HepG2 (cell line): Measurements from ENCODE around the gene DYNC2I2. TPM values are rescaled to one million over a fixed set of nuclear protein-coding genes. Genes with fewer than 3 reads are reported as not detected.

Source experiments
- ASH2L ChIP-seq: fragments of 300-600, 200-600 bp; sonication (generic); IDR thresholded peaks from 2 replicates; pipeline ENCODE4 v1.7.0; 2017; ENCODE audit warnings: low read depth, mild to moderate bottlenecking, moderate library complexity, mixed read lengths, low read length; ENCODE audit not compliant: insufficient read length
- BRD4 ChIP-seq: sonication (generic); formaldehyde crosslinking; IDR thresholded peaks from 2 replicates; pipeline ENCODE4 v1.4.0; 2020; ENCODE audit warnings: missing genetic modification reagents
- CAMTA2 ChIP-seq: sonication (generic); formaldehyde crosslinking; IDR thresholded peaks from 2 replicates; pipeline ENCODE4 v1.4.0; 2020; ENCODE audit warnings: mild to moderate bottlenecking, missing genetic modification reagents, borderline replicate concordance
- DMAP1 ChIP-seq: IDR thresholded peaks from 2 replicates; pipeline ENCODE4 v1.6.1; 2016
- ELF1 ChIP-seq: sonication (generic); formaldehyde crosslinking; IDR thresholded peaks from 2 replicates; pipeline ENCODE4 v1.4.0; 2020; ENCODE audit warnings: missing genetic modification reagents
- GABPA ChIP-seq, 2 experiments: IDR thresholded peaks; 2 replicates each; pipeline ENCODE4 v1.6.1; 2011 to 2016; ENCODE audit warnings: low read depth in 2 of 2, low read length in 1 of 2, missing biosample characterization in 1 of 2, missing genetic modification characterization in 1 of 2
- HES4 ChIP-seq: sonication (generic); formaldehyde crosslinking; IDR thresholded peaks from 2 replicates; pipeline ENCODE4 v1.9.0; 2021; ENCODE audit warnings: mild to moderate bottlenecking, missing genetic modification reagents, borderline replicate concordance
- HIVEP1 ChIP-seq: sonication (generic); formaldehyde crosslinking; IDR thresholded peaks from 2 replicates; pipeline ENCODE4 v1.4.0; 2020; ENCODE audit warnings: mild to moderate bottlenecking, missing genetic modification reagents
- HMG20A ChIP-seq: IDR thresholded peaks from 2 replicates; pipeline ENCODE4 v1.6.1; 2016; ENCODE audit warnings: borderline replicate concordance
- HMG20B ChIP-seq: conservative IDR thresholded peaks from 2 replicates; pipeline ENCODE4 v1.6.1; 2016; ENCODE audit warnings: missing genetic modification reagents, missing compliant biosample characterization
- KMT2A ChIP-seq: sonication (generic); formaldehyde crosslinking; IDR thresholded peaks from 2 replicates; pipeline ENCODE4 v1.4.0; 2020; ENCODE audit warnings: missing genetic modification reagents
- MED8 ChIP-seq: sonication (generic); formaldehyde crosslinking; IDR thresholded peaks from 2 replicates; pipeline ENCODE4 v1.8.1; 2023; ENCODE audit warnings: mild to moderate bottlenecking, missing genetic modification reagents; ENCODE audit not compliant: insufficient replicate concordance
- MEIS1 ChIP-seq: sonication (generic); formaldehyde crosslinking; IDR thresholded peaks from 2 replicates; pipeline ENCODE4 v1.9.0; 2021; ENCODE audit warnings: mild to moderate bottlenecking, missing genetic modification reagents, moderate library complexity, borderline replicate concordance
- MZF1 ChIP-seq: sonication (generic); formaldehyde crosslinking; IDR thresholded peaks from 2 replicates; pipeline ENCODE4 v1.8.1; 2023; ENCODE audit warnings: mild to moderate bottlenecking, missing genetic modification reagents, borderline replicate concordance
- NFIB ChIP-seq: sonication (generic); formaldehyde crosslinking; IDR thresholded peaks from 2 replicates; pipeline ENCODE4 v1.9.0; 2021; ENCODE audit warnings: missing genetic modification reagents, mild to moderate bottlenecking, borderline replicate concordance
- NFIC ChIP-seq: IDR thresholded peaks from 2 replicates; pipeline ENCODE4 v1.6.1; 2012; ENCODE audit warnings: mild to moderate bottlenecking, low read length, inconsistent platforms
- NFYB ChIP-seq: sonication (generic); formaldehyde crosslinking; IDR thresholded peaks from 2 replicates; pipeline ENCODE4 v1.4.0; 2020; ENCODE audit warnings: missing genetic modification reagents
- SMAD3 ChIP-seq: sonication (generic); formaldehyde crosslinking; IDR thresholded peaks from 2 replicates; pipeline ENCODE4 v1.4.0; 2020; ENCODE audit warnings: missing genetic modification reagents
- SMARCE1 ChIP-seq: fragments of 450-650 bp; IDR thresholded peaks from 2 replicates; pipeline ENCODE4 v1.6.1; 2017; ENCODE audit warnings: borderline replicate concordance
- TGIF2 ChIP-seq: IDR thresholded peaks from 2 replicates; pipeline ENCODE4 v1.6.1; 2016; ENCODE audit warnings: control low read depth, missing compliant biosample characterization
- TOPORS ChIP-seq: sonication (generic); formaldehyde crosslinking; IDR thresholded peaks from 2 replicates; pipeline ENCODE4 v1.8.0; 2023; ENCODE audit warnings: mild to moderate bottlenecking, missing genetic modification reagents
- ZKSCAN1 ChIP-seq: fragments of 150-350 bp; IDR thresholded peaks from 2 replicates; pipeline ENCODE4 v1.6.1; 2014; ENCODE audit warnings: low read length
- ZNF619 ChIP-seq: sonication (generic); formaldehyde crosslinking; IDR thresholded peaks from 2 replicates; pipeline ENCODE4 v1.4.0; 2020; ENCODE audit warnings: mild to moderate bottlenecking, missing genetic modification reagents
- ZNF772 ChIP-seq: sonication (generic); formaldehyde crosslinking; IDR thresholded peaks from 2 replicates; pipeline ENCODE4 v1.5.0; 2020; ENCODE audit warnings: mild to moderate bottlenecking, missing genetic modification reagents
- ZNF891 ChIP-seq: sonication (generic); formaldehyde crosslinking; IDR thresholded peaks from 2 replicates; pipeline ENCODE4 v1.5.0; 2020; ENCODE audit warnings: mild to moderate bottlenecking, missing genetic modification reagents
- polyA plus RNA-seq, 8 experiments: library from polyadenylated mRNA; depleted of rRNA in 3 of 8; stranded (reverse) in 7 of 8; unstranded in 1 of 8; fragments of >200 nt; fragmentation: Illumina TruSeq in 4 of 8; extraction: Trizol in 4 of 8; gene quantifications; 2 replicates each; pipeline versions ENCODE4 v1.2.1 to v1.2.3, GENCODE V29; 2011 to 2016; ENCODE audit warnings: low read depth in 4 of 8, missing spikeins in 1 of 8, mixed read lengths in 1 of 8; ENCODE audit not compliant: insufficient read depth in 1 of 8
- total RNA-seq, 5 experiments: library from RNA; depleted of rRNA; stranded (reverse); fragments of >200 nt; fragmentation: Illumina TruSeq; extraction: Trizol; gene quantifications; 2 replicates each; pipeline ENCODE4 v1.2.3, GENCODE V29; 2016; ENCODE audit warnings: low read depth in 1 of 5
- TF ChIP-seq, protein P1 (sequence below): sonication (generic); formaldehyde crosslinking; IDR thresholded peaks from 2 replicates; pipeline ENCODE4 v1.8.1; 2022; ENCODE audit warnings: mild to moderate bottlenecking, missing genetic modification reagents
- TF ChIP-seq, protein P2 (sequence below): sonication (generic); formaldehyde crosslinking; conservative IDR thresholded peaks from 2 replicates; pipeline ENCODE4 v1.4.0; 2020; ENCODE audit warnings: missing genetic modification reagents

Gene DYNC2I2
- total and polyA plus RNA-seq, 2 of the 13 experiments (the other 11 are each of a cell fraction or from before 2014, with no cell fraction given), result 13.7 to 40.2 TPM

DNA sequence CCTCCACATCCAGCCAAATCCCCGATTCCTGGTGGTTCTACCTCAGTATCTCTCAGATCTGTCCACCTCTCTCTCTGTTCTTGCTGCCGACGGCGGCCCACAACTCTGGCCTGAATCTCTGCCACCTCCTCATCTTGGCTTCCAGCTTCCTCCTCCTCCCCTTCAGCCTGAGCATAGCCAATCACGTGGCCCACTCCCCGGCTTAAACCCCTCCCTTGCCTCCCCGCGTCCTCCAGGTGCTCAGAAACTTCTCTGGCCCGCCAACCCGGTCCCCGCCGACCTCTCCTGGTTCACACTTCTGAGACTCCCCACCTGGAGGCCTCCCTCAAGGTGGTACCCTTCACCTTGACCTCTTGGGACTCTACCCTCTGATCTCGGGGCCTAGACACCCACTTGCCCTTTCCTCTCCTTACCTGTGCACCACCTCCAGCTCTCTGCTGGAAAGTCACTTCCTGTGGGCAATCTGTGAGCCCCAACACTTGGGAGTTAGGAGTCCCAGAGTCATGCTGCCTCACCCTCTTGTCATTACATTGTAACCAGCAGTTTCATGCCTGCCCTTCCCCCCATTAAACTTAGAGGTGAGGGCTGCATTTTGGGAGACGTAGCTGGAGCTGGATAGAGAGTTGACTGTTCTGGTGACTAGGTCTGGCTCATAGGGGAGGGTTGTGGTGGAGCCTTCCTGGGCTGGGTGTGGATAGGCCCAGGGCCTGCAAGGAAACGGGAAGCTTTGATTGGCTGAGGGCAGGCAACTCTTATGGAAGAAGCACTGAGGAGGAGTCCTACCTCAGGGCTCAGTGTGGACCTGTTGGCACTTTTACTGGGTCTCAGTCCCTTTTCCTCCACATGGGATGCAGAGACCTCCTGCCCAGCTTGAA lies 27.9 kb upstream of the DYNC2I2 start (continued):
- TF ChIP-seq TGIF2 (CRISPR knock-in tag), result no peak
- peak; percentile 52 for TF ChIP-seq ASH2L
- TF ChIP-seq MED8 (CRISPR knock-in tag), result no peak
- no peak for TF ChIP-seq ZNF891 (CRISPR knock-in tag)
- TF ChIP-seq BRD4 (CRISPR knock-in tag), result no peak
- no peak for TF ChIP-seq DMAP1 (CRISPR knock-in tag)
- TF ChIP-seq GABPA (IDR thresholded peaks at IDR 0.05; ENCODE audit: low read depth, low read length), result no peak
- peak; percentile 71 for TF ChIP-seq GABPA (CRISPR knock-in tag; IDR thresholded peaks at IDR 0.05; ENCODE audit: low read depth)
- TF ChIP-seq MZF1 (CRISPR knock-in tag), result peak; percentile 30; the same call in 1 of the 2 replicates
- TF ChIP-seq HIVEP1, result no peak
- peak; percentile 83 for TF ChIP-seq ZNF772
- no peak for TF ChIP-seq TOPORS (CRISPR knock-in tag)
- TF ChIP-seq HES4 (CRISPR knock-in tag), result no peak
- TF ChIP-seq, protein P1, sequence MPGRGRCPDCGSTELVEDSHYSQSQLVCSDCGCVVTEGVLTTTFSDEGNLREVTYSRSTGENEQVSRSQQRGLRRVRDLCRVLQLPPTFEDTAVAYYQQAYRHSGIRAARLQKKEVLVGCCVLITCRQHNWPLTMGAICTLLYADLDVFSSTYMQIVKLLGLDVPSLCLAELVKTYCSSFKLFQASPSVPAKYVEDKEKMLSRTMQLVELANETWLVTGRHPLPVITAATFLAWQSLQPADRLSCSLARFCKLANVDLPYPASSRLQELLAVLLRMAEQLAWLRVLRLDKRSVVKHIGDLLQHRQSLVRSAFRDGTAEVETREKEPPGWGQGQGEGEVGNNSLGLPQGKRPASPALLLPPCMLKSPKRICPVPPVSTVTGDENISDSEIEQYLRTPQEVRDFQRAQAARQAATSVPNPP, result no peak
- peak; percentile 62 for TF ChIP-seq NFYB (CRISPR knock-in tag)
- TF ChIP-seq CAMTA2 (CRISPR knock-in tag), result no peak
- TF ChIP-seq NFIC, result no peak
- TF ChIP-seq ZNF619 (CRISPR knock-in tag), result no peak
- TF ChIP-seq, protein P2, sequence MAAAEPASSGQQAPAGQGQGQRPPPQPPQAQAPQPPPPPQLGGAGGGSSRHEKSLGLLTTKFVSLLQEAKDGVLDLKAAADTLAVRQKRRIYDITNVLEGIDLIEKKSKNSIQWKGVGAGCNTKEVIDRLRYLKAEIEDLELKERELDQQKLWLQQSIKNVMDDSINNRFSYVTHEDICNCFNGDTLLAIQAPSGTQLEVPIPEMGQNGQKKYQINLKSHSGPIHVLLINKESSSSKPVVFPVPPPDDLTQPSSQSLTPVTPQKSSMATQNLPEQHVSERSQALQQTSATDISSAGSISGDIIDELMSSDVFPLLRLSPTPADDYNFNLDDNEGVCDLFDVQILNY, result no peak
- TF ChIP-seq ZKSCAN1, result no peak
- TF ChIP-seq ELF1, result peak; percentile 42
- no peak for TF ChIP-seq KMT2A (CRISPR knock-in tag)
- TF ChIP-seq NFIB (CRISPR knock-in tag), result no peak
- no peak for TF ChIP-seq HMG20B
- TF ChIP-seq SMAD3 (CRISPR knock-in tag), result no peak
- no peak for TF ChIP-seq HMG20A (CRISPR knock-in tag)
- TF ChIP-seq MEIS1, result 0 out of 2 replicates have a peak, but pooled peaks have one; percentile 51
- TF ChIP-seq SMARCE1, result no peak
